ENCODE data around the gene GPI. TPM values are rescaled to one million over a fixed set of nuclear protein-coding genes. Genes with fewer than 3 reads are reported as not detected.
A peak's percentile ranks its signal among the peaks of the same experiment; 100 is the strongest.
"Not testable (repeated sequence)": the region's sequence is repeated elsewhere in the genome, so short reads cannot be mapped to it uniquely, and the experiment has no call there.

The GPI gene
- total RNA-seq, 1 donor from 2014 or later = 144 TPM

- Histone ChIP-seq H3K27ac (no peak overlapping the region), H3K4me3 (no peak overlapping the region), H3K4me1 (no peaks in the 10 kb centered on the region), H3K27me3 (no peaks in the 10 kb centered on the region), H3K9me3 (no peaks in the 10 kb centered on the region), H3K36me3 (peaks cover 88% of the 10 kb centered on the region)
- intact Hi-C loops (cut with DNase I) = no loop called here
- DNase-seq = no peak
- no peak for TF ChIP-seq CTCF (IDR thresholded peaks at IDR 0.05)
- no peak for ATAC-seq
Measured at GRCh38 chr19:34325181-34325580, 39.8 kb upstream of the GPI start.

- Histone ChIP-seq H3K4me3 (no peak overlapping the region), H3K4me1 (no peaks in the 10 kb centered on the region), H3K9me3 (no peaks in the 10 kb centered on the region), H3K27me3 (no peaks in the 10 kb centered on the region), H3K27ac (no peak overlapping the region), H3K36me3 (peaks cover 90% of the 10 kb centered on the region)
- no peak for DNase-seq
- intact Hi-C loops (cut with DNase I) = no loop called here
- no peak for ATAC-seq
- TF ChIP-seq CTCF (IDR thresholded peaks at IDR 0.05) = no peak
Measured at GRCh38 chr19:34325981-34326787, 38.8 kb upstream of the GPI start.

- peaks cover 93% of the 10 kb centered on the region for H3K36me3 ChIP-seq
- ATAC-seq = peak; percentile 72
- no peak overlapping the region for H3K27ac ChIP-seq
- intact Hi-C loops (cut with DNase I) = no loop called here
- no peaks in the 10 kb centered on the region for H3K27me3 ChIP-seq
- H3K4me1 ChIP-seq = no peaks in the 10 kb centered on the region
- no peaks in the 10 kb centered on the region for H3K9me3 ChIP-seq
- no peak for DNase-seq
- no peak for TF ChIP-seq CTCF (IDR thresholded peaks at IDR 0.05)
- H3K4me3 ChIP-seq = no peak overlapping the region
Measured at GRCh38 chr19:34327851-34328250, 37.1 kb upstream of the GPI start.

GRCh38 chr19:34328982-34329381 lies 36.0 kb upstream of the GPI start:
- no peak for ATAC-seq
- Histone ChIP-seq H3K36me3 (peaks cover 94% of the 10 kb centered on the region), H3K4me3 (no peak overlapping the region), H3K4me1 (no peaks in the 10 kb centered on the region), H3K27me3 (no peaks in the 10 kb centered on the region), H3K9me3 (no peaks in the 10 kb centered on the region), H3K27ac (no peak overlapping the region)
- no peak for TF ChIP-seq CTCF (IDR thresholded peaks at IDR 0.05)
- intact Hi-C loops (cut with DNase I) = no loop called here
- no peak for DNase-seq

- Histone ChIP-seq H3K27me3 (no peaks in the 10 kb centered on the region), H3K36me3 (peaks cover 93% of the 10 kb centered on the region), H3K27ac (no peak overlapping the region), H3K4me1 (no peaks in the 10 kb centered on the region), H3K4me3 (no peak overlapping the region), H3K9me3 (no peaks in the 10 kb centered on the region)
- ATAC-seq = no peak
- no peak for TF ChIP-seq CTCF (IDR thresholded peaks at IDR 0.05)
- intact Hi-C loops (cut with DNase I) = no loop called here
- DNase-seq = no peak
Measured at GRCh38 chr19:34330116-34330515, 34.9 kb upstream of the GPI start.

- intact Hi-C loops (cut with DNase I); DNase-seq; ATAC-seq; H3K9me3 ChIP-seq; H3K27me3 ChIP-seq; H3K4me3 ChIP-seq; H3K4me1 ChIP-seq; H3K27ac ChIP-seq: not testable (repeated sequence)
- peaks cover 93% of the 10 kb centered on the region for H3K36me3 ChIP-seq
Measured at GRCh38 chr19:34330596-34330995, 34.4 kb upstream of the GPI start.

- H3K27me3 ChIP-seq; H3K4me3 ChIP-seq; H3K4me1 ChIP-seq; intact Hi-C loops (cut with DNase I); ATAC-seq; DNase-seq; H3K9me3 ChIP-seq: not testable (repeated sequence)
- peak overlapping the region; percentile 13 for H3K27ac ChIP-seq
- H3K36me3 ChIP-seq = peaks cover 87% of the 10 kb centered on the region
Measured at GRCh38 chr19:34331596-34331995, 33.4 kb upstream of the GPI start.

Data from upper lobe of right lung (tissue), 1 donor.